K562 (cell line): Measurements from ENCODE around the gene TMEM214. TPM values are rescaled to one million over a fixed set of nuclear protein-coding genes. Genes with fewer than 3 reads are reported as not detected.

Source experiments
- BRD4 ChIP-seq: fragments of 200-600 bp; sonication (generic); IDR thresholded peaks from 2 replicates; pipeline ENCODE4 v1.6.1; 2017; ENCODE audit warnings: inconsistent platforms
- C11orf30 ChIP-seq: fragments of 450-650 bp; IDR thresholded peaks from 2 replicates; pipeline ENCODE4 v1.6.1; 2016; ENCODE audit warnings: low read depth, mild to moderate bottlenecking
- CBFA2T3 ChIP-seq: fragments of 450-650 bp; IDR thresholded peaks from 2 replicates; pipeline ENCODE4 v1.6.1; 2017
- DMBX1 ChIP-seq: fragments of 250-450 bp; sonication (Bioruptor Pico); IDR thresholded peaks from 2 replicates; pipeline ENCODE4 v1.8.0; 2022; ENCODE audit warnings: inconsistent platforms, mild to moderate bottlenecking, moderate library complexity, borderline replicate concordance
- E2F4 ChIP-seq: sonication (generic); formaldehyde crosslinking; IDR thresholded peaks from 2 replicates; pipeline ENCODE4 v1.8.0; 2022; ENCODE audit warnings: mild to moderate bottlenecking, low read depth, missing genetic modification reagents
- HNRNPH1 ChIP-seq: fragments of 200-400 bp; formaldehyde crosslinking; optimal IDR thresholded peaks from 2 replicates; pipeline ENCODE3; 2017; ENCODE audit warnings: low read depth, mild to moderate bottlenecking, low read length, moderate library complexity
- NRF1 ChIP-seq, 2 experiments: fragments of 450-650 bp; IDR thresholded peaks in 1 of 2; conservative IDR thresholded peaks in 1 of 2; 2 replicates each; pipeline ENCODE4 v1.6.1; 2014; ENCODE audit warnings: mild to moderate bottlenecking in 2 of 2
- RUNX1 ChIP-seq: sonication (generic); IDR thresholded peaks from 2 replicates; pipeline ENCODE4 v1.6.1; 2016; ENCODE audit warnings: antibody characterized with exemption, low read depth
- SLC30A9 ChIP-seq: fragments of 250-450 bp; sonication (Bioruptor Pico); IDR thresholded peaks from 2 replicates; pipeline ENCODE4 v1.8.0; 2022; ENCODE audit warnings: mild to moderate bottlenecking, moderate library complexity
- ZNF212 ChIP-seq: fragments of 450-650 bp; formaldehyde crosslinking; IDR thresholded peaks from 2 replicates; pipeline ENCODE4 v1.4.0; 2020; ENCODE audit warnings: mild to moderate bottlenecking
- ZZZ3 ChIP-seq: fragments of 450-650 bp; IDR thresholded peaks from 2 replicates; pipeline ENCODE4 v1.6.1; 2016; ENCODE audit warnings: antibody characterized with exemption, mild to moderate bottlenecking, moderate library complexity
- polyA plus RNA-seq, 8 experiments: library from polyadenylated mRNA; depleted of rRNA in 4 of 8; stranded (reverse) in 5 of 8; unstranded in 3 of 8; fragments of >200 nt; fragmentation: Nextera tagmentation in 2 of 8; fragmentation: Illumina TruSeq in 1 of 8; extraction: Ambion mirVana in 2 of 8; extraction: Trizol in 1 of 8; gene quantifications; 2 replicates each; pipeline versions ENCODE4 v1.2.1 to v1.2.3, GENCODE V29; 2011 to 2014; ENCODE audit warnings: inconsistent platforms in 1 of 8, missing spikeins in 1 of 8
- total RNA-seq, 7 experiments: library from RNA; depleted of rRNA in 6 of 7; stranded (reverse); fragments of >200 nt in 6 of 7; fragmentation: Illumina TruSeq in 2 of 7; extraction: Trizol in 2 of 7; gene quantifications; 2 replicates each; pipeline versions ENCODE4 v1.2.1 to v1.2.3, GENCODE V29; 2011 to 2021; ENCODE audit warnings: low replicate concordance in 1 of 7
- TF ChIP-seq, protein P1 (sequence below): fragments of 150-350 bp; IDR thresholded peaks from 2 replicates; pipeline ENCODE4 v1.6.1; 2014; ENCODE audit warnings: low read depth, mild to moderate bottlenecking, low read length, borderline replicate concordance
- TF ChIP-seq, protein P2 (sequence below), 2 experiments: fragments of 450-650 bp; formaldehyde crosslinking in 1 of 2; IDR thresholded peaks; 2 replicates each; pipeline versions ENCODE4 v1.4.0 to v1.6.1; 2014 to 2020; ENCODE audit warnings: mild to moderate bottlenecking in 2 of 2, borderline replicate concordance in 1 of 2, low read depth in 1 of 2
- TF ChIP-seq, protein P3 (sequence below): sonication (generic); IDR thresholded peaks from 2 replicates; pipeline ENCODE4 v1.6.1; 2016

The TMEM214 gene
- total and polyA plus RNA-seq, 9 of the 15 experiments (the other 6 are each of a cell fraction or from before 2014, with no cell fraction given), result 11.4 to 81.4 (median 44.1) TPM

GRCh38 chr2:26988058-26988860 lies 44.5 kb upstream of the TMEM214 start (continued):
- TF ChIP-seq, protein P1, sequence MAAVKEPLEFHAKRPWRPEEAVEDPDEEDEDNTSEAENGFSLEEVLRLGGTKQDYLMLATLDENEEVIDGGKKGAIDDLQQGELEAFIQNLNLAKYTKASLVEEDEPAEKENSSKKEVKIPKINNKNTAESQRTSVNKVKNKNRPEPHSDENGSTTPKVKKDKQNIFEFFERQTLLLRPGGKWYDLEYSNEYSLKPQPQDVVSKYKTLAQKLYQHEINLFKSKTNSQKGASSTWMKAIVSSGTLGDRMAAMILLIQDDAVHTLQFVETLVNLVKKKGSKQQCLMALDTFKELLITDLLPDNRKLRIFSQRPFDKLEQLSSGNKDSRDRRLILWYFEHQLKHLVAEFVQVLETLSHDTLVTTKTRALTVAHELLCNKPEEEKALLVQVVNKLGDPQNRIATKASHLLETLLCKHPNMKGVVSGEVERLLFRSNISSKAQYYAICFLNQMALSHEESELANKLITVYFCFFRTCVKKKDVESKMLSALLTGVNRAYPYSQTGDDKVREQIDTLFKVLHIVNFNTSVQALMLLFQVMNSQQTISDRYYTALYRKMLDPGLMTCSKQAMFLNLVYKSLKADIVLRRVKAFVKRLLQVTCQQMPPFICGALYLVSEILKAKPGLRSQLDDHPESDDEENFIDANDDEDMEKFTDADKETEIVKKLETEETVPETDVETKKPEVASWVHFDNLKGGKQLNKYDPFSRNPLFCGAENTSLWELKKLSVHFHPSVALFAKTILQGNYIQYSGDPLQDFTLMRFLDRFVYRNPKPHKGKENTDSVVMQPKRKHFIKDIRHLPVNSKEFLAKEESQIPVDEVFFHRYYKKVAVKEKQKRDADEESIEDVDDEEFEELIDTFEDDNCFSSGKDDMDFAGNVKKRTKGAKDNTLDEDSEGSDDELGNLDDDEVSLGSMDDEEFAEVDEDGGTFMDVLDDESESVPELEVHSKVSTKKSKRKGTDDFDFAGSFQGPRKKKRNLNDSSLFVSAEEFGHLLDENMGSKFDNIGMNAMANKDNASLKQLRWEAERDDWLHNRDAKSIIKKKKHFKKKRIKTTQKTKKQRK, result no peak
- TF ChIP-seq, protein P2, sequence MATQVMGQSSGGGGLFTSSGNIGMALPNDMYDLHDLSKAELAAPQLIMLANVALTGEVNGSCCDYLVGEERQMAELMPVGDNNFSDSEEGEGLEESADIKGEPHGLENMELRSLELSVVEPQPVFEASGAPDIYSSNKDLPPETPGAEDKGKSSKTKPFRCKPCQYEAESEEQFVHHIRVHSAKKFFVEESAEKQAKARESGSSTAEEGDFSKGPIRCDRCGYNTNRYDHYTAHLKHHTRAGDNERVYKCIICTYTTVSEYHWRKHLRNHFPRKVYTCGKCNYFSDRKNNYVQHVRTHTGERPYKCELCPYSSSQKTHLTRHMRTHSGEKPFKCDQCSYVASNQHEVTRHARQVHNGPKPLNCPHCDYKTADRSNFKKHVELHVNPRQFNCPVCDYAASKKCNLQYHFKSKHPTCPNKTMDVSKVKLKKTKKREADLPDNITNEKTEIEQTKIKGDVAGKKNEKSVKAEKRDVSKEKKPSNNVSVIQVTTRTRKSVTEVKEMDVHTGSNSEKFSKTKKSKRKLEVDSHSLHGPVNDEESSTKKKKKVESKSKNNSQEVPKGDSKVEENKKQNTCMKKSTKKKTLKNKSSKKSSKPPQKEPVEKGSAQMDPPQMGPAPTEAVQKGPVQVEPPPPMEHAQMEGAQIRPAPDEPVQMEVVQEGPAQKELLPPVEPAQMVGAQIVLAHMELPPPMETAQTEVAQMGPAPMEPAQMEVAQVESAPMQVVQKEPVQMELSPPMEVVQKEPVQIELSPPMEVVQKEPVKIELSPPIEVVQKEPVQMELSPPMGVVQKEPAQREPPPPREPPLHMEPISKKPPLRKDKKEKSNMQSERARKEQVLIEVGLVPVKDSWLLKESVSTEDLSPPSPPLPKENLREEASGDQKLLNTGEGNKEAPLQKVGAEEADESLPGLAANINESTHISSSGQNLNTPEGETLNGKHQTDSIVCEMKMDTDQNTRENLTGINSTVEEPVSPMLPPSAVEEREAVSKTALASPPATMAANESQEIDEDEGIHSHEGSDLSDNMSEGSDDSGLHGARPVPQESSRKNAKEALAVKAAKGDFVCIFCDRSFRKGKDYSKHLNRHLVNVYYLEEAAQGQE (IDR thresholded peaks at IDR 0.05; ENCODE audit: borderline replicate concordance), result no peak
- TF ChIP-seq, protein P2 (CRISPR knock-in tag; IDR thresholded peaks at IDR 0.05; ENCODE audit: low read depth), result no peak
- TF ChIP-seq E2F4 (no peak), RUNX1 (no peak), NRF1 (conservative IDR thresholded peaks at IDR 0.05 in 1 of 2, IDR thresholded peaks at IDR 0.05 in 1 of 2) (no peak), BRD4 (no peak), ZZZ3 (no peak), C11orf30 (peak; percentile 93), HNRNPH1 (no peak), CBFA2T3 (no peak), DMBX1 (CRISPR knock-in tag) (no peak), SLC30A9 (CRISPR knock-in tag) (no peak), ZNF212 (CRISPR knock-in tag) (no peak)
- TF ChIP-seq, protein P3, sequence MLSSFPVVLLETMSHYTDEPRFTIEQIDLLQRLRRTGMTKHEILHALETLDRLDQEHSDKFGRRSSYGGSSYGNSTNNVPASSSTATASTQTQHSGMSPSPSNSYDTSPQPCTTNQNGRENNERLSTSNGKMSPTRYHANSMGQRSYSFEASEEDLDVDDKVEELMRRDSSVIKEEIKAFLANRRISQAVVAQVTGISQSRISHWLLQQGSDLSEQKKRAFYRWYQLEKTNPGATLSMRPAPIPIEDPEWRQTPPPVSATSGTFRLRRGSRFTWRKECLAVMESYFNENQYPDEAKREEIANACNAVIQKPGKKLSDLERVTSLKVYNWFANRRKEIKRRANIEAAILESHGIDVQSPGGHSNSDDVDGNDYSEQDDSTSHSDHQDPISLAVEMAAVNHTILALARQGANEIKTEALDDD, result peak; percentile 54; the same call in 1 of the 2 replicates
